ENCODE results near the gene ABCA13. TPM values are rescaled to one million over a fixed set of nuclear protein-coding genes. Genes with fewer than 3 reads are reported as not detected.
A peak's percentile ranks its signal among the peaks of the same experiment; 100 is the strongest.

ABCA13 gene
- polyA plus RNA-seq, 3 donors = 0.67 to 0.94 (median 0.68) TPM

DNA sequence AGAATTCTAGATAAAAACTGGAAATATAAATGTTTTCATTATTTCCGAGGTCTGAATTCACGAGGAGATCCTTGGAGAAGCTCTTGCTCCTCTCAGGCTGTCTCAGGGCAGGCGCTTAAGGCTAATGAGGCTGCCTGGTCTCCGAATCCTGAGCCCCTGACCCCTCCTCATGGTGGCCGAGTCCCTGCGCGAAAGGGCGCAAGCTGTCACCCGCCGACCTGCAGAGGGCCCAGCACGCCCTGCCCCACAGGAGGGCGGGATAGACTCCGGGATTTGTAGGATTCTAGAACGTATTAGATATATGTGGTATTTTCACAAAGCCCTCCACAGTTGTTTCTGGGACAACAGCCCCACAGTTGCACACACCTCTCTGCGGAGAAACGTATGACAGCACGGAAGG lies 284.1 kb downstream of the ABCA13 start:
- DNase-seq (ENCODE audit: extremely low read depth in 1 of 11, low read depth in 9 of 11, low spot score in 4 of 11) = no peak

DNA sequence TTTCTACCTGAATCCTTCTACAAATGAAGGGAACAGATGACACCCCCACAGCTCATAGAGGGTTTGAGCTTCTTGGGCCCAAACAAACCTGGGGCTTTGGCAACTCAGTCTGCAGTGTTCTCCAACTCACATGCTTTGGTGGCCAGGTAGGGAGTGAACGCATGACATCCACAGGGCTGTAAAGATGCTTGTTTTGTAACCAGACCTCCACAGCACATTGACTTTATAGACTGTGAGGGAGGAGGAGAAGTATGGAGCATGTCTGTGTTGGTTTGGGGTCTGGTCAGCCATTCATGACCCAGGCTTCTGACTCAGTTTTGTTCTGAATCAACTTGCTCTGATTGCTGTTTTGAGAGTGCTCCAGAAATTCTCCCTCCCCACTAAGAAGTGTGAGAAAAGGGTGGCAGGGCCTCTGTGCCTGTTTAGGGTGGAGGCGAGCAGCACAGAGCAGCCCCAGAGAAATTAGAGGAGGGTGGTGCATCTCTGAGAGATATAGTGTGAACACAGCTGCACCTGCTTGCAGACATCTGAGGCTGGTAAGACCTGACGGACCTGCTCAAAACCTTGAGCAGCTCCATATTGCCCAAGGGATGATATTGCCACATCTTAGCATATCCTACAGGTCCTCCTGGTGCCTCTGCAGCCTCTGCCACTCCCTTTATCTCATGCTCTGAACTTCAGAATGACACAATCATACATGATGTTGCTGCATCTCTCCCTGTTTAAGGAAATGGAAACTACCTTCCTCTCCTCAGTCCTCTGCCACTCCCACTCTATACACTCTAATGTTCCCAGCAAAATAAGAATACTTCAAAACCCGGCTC lies 287.7 kb downstream of the ABCA13 start:
- DNase-seq (ENCODE audit: extremely low read depth in 1 of 11, low read depth in 9 of 11, low spot score in 4 of 11) = peak in 9 of 11 donors; percentile 7 to 36 (median 17)

DNA sequence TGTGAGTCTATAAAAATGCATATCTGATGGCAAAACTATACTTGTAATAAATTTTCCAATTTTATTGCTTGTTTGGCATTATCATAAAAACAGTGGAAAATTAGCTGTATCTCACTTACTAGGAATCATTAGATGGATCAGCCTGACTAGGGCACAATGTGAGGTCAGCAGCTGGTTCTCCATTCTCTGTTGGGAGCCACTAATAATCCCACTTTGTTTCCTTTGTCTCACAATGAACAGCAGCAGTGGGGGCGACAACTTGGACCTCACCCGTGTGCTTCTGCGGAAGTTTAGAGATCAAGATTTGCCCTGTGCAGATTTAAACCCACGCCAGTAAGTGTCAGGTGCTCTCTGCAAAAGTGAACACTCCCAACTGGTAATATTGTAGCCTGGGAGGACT lies 295.5 kb downstream of the ABCA13 start:
- DNase-seq (ENCODE audit: extremely low read depth in 1 of 11, low read depth in 9 of 11, low spot score in 4 of 11) = no peak

DNA sequence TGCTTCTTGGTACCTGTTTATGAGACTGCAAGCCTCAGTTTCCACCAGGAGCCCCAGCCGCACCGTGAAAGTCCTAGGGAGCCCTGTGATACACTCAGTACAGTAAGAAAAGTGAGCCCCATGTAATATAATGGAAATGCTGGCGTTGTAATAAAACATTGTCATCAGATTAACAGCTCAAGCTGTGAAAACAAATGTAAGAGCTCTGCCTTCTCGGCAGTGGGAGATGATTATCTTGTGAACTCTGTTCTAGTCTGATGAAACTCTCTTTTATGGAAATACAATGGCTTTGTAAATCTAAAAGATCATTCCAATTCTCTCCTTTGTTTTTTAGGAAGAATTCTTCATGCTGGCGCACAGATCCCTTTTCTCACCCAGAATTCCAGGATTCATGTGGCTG lies 299.9 kb downstream of the ABCA13 start:
- DNase-seq (ENCODE audit: extremely low read depth in 1 of 11, low read depth in 9 of 11, low spot score in 4 of 11) = no peak

DNA sequence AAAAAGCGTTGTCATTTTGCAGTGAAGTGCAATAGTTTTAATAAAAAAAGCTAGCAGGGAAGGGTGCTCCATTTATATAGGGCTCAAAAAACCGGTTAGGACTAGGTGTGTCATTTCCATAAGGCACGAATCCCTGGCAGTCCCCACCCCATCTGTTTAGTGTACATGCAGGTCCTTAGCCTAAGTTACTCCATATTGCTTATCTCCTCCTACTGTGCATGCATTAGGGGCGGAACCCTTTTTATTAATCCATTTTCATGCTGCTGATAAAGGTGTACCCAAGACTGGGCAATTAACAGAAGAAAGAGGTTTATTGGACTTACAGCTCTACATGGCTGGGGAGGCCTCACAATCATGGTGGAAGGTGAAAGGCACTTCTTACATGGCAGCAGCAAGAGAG lies 301.4 kb downstream of the ABCA13 start:
- DNase-seq (ENCODE audit: extremely low read depth in 1 of 11, low read depth in 9 of 11, low spot score in 4 of 11) = no peak

DNA sequence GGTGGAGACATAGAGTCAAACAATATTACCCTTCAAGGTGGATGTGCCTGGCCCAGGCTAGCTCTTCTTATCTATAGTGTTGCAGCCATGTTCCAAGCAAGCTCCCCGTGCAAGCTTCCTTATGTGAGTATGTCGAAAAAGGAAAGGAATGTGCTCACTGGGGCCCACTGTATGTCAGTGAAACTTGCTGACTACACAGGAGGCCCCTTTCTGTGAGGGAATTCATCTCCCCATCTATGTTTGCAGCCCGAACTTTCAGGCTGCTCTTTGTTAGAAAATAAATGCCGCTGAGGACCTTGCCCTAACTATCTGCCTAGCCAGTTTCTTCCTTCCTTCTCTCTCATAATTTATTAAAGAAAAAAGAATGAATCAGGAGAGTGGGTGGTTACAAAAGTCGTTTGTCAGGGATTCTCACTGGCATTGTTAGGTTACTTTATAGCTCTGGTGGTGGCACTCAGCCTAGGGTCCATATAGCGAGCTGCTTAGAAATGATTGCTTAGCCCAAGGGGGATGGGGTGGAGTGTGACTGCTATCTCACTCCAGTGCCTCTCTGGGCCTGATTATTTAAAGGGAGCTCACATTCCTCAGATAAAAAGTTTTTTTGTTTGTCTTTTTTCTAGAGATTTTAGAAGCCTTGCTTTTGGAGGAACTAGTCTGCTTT lies 302.1 kb downstream of the ABCA13 start:
- no peak for DNase-seq (ENCODE audit: extremely low read depth in 1 of 11, low read depth in 9 of 11, low spot score in 4 of 11)

DNA sequence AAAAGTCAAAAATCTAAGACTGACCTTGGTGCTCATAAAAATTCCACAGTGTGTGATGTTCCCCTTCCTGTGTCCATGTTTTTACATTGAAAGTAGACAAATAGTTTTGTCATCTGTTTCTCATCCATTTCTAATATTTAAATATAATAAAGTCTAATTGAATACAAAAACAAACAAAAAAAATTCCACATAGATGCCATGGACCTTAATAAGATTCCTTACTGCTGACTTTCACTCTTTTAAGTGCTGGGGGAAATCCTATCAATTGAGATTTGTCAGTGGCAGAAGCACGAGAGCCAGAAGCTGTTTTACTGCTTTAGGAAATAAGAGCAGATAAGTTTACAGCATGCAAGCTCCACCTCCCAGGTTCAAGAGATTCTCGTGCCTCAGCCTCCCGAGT lies 310.0 kb downstream of the ABCA13 start:
- no peak for DNase-seq (ENCODE audit: extremely low read depth in 1 of 11, low read depth in 9 of 11, low spot score in 4 of 11)

DNA sequence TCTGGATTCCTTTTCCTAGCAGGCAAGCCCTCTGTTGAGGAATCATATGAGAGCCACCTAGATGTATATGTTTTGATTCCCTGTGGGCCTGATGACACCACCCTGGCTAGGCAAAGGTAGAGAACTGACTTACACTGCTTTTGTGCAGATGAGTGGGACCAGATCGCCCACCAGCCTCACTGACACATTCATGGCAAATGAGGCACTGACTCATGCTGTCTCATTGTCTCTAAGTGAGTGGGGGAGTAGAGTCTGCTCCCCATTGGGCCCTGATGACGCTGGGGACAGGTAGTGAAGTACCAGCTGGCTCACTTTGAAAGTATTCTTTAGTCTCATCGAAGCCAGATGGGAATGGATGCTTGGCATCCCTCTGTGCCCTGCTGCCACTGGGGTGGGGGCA lies 326.3 kb downstream of the ABCA13 start:
- DNase-seq (ENCODE audit: extremely low read depth in 1 of 11, low read depth in 9 of 11, low spot score in 4 of 11) = no peak

DNA sequence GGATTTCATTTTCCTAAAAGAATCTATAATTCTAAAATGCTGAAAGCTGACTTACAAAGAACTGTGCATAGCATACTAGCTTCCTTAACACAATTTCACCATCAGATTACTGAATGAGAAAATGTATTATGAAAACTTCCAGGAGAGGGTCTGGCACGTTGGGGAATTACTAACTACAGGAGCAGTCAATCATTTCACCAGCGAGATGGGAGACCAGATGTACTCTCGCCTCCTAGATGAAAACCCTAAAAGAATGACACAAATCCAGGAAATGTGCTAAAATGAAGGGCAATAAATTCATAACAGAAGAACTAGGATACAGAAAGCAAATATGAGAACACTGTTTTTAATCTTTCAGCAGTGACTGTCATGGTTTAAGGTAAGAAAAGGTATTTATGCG lies 330.8 kb downstream of the ABCA13 start:
- no peak for DNase-seq (ENCODE audit: extremely low read depth in 1 of 11, low read depth in 9 of 11, low spot score in 4 of 11)

DNA sequence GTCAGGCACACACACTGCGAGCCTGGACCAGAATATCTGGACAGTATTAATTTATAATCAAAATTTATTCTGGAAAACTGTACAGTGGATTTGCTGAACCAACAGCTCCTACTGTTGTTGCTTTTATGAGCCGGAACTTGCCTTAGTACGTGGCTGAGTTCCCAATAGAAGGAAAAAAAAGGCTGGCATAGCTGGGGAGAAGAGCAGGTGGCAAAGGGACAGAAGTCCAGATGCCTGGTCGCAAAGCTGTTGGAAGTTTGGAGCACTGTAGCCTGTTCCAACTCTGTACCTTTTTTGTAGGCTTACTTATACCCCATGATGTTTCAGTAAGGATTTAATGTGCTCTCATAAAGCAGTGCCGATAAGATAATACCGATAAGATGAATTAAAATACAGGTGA lies 333.8 kb downstream of the ABCA13 start:
- DNase-seq (ENCODE audit: extremely low read depth in 1 of 11, low read depth in 9 of 11, low spot score in 4 of 11) = no peak

DNA sequence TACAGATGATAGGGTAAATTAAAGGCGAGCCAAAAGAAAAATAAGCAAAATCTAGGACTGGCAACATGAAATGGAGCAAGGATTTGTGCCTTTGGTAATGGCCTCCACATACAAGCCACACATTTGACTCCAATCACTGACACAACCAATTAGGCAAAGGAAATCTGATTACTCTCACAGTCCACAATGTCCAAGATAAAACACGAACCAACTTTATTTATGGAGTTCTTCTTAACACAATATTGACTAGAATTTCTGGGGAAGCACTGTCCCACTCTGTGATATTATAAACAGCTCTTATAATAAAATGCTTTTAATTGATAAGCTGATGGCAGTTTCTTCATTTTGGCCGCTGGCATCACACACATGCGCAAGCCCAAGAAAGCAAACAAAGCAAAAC lies 334.2 kb downstream of the ABCA13 start:
- DNase-seq (ENCODE audit: extremely low read depth in 1 of 11, low read depth in 9 of 11, low spot score in 4 of 11) = no peak

DNA sequence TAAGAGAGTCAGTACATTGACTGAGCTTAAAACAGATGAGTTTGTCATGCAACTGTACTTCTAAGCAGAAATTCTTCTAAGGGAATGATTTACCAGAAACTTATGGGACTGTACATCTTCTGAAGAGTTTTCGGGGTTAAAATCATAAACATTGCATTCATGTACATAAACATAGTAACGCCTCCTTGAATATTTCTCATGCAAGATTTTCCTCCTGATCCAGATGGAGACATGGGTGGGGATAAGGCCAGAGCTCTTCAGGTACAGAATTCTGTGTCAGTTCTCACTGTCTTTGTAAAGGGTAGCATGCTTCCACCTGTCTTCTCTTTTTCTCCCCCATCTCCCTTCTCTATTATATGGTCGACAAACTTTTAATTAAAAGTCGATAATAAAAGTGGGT lies 335.3 kb downstream of the ABCA13 start:
- DNase-seq (ENCODE audit: extremely low read depth in 1 of 11, low read depth in 9 of 11, low spot score in 4 of 11) = no peak

DNA sequence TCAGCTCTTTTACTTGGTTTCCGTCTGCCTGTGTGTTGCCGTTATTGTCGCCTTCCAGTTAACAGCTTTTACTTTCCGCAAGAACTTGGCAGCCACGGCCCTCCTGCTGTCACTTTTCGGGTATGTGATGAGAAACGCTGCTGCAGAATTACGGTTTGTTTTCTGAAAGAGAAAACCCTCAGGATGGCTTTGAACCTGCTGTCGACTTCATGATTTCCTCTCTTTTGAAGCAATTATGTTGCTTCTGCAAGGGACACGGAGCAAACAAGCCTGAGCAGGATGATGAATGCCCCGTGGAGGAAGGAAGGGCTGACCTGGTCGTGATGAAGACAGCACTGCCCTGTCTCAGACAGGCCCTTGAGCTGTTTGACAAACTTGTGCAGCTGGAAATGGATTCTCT lies 339.8 kb downstream of the ABCA13 start:
- peak in 8 of 11 donors; percentile 0 to 18 (median 6) for DNase-seq (ENCODE audit: extremely low read depth in 1 of 11, low read depth in 9 of 11, low spot score in 4 of 11)

DNA sequence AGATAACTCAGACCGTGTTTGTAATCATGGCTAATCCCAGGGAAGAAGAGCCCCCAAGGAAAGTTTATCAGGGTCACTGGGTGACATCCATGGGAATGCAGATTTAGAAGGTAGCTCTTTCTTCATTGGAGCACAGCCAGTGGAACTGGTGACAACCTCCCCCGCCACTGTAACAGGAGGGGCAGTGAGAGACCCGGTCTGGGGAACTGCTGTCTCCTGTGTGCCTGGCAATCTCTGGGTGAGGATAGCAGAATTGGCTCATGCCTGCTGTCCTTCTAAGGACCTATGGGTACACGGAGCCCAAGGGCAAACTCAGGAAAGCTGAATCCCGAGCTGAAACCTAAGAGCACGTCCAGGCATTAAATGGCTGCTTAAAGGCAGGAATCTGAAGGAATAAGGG lies 341.6 kb downstream of the ABCA13 start:
- no peak for DNase-seq (ENCODE audit: extremely low read depth in 1 of 11, low read depth in 9 of 11, low spot score in 4 of 11)

DNA sequence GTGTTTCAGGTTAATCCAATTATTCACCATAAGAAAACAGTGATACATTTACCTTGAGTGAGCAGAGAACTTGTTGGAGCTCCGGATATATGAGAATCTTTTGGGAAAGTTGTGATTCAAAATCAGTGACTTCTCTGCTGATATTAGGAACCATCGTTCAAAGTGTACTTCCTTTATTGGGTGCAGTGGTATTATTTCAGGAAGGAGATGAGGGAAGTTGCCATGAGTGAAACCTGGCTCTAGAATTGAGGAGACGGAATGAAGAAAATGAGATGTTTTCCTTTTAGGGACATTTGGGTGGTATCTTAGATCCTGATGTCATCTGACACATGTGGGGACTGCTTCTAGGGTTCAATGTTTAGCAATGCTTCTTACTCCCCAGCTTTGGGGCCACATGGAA lies 343.9 kb downstream of the ABCA13 start:
- no peak for DNase-seq (ENCODE audit: extremely low read depth in 1 of 11, low read depth in 9 of 11, low spot score in 4 of 11)

DNA sequence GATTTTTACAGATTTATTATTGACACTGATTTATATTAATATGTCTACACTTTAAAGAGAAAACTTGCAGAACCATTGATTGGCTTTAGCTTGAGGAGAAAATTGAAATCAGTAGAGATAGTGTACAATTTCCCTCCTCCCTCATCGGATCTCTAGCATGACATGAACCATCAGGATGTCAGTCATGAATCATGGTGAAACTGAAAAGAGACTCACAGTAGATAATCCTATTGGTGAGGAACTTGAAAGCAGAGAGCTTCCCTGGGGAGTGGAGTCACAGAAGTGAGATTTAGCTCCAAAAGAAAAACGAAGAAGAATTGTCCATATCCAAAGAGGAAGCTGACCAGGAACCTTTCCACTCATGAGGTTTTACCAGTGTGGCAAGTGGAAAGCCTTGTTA lies 346.8 kb downstream of the ABCA13 start:
- no peak for DNase-seq (ENCODE audit: extremely low read depth in 1 of 11, low read depth in 9 of 11, low spot score in 4 of 11)

DNA sequence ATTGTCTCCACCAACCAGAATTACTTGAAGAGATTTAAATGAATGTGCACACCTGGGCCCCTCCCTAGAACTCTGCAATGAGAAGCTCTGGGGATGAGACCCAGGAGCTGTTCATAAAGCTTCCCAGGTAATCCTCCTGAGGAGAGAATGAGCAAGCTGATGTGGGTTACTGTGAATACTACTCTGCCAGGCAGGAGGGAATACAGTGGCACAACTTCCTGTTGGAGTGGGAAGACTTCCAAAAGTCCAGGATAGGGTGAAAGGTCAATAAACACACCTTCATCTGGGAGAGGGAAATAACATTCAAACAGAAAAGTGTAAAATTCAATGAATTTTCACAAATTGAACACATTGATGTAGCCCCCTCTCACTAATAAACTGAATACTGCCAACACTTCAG lies 351.4 kb downstream of the ABCA13 start:
- no peak for DNase-seq (ENCODE audit: extremely low read depth in 1 of 11, low read depth in 9 of 11, low spot score in 4 of 11)

DNA sequence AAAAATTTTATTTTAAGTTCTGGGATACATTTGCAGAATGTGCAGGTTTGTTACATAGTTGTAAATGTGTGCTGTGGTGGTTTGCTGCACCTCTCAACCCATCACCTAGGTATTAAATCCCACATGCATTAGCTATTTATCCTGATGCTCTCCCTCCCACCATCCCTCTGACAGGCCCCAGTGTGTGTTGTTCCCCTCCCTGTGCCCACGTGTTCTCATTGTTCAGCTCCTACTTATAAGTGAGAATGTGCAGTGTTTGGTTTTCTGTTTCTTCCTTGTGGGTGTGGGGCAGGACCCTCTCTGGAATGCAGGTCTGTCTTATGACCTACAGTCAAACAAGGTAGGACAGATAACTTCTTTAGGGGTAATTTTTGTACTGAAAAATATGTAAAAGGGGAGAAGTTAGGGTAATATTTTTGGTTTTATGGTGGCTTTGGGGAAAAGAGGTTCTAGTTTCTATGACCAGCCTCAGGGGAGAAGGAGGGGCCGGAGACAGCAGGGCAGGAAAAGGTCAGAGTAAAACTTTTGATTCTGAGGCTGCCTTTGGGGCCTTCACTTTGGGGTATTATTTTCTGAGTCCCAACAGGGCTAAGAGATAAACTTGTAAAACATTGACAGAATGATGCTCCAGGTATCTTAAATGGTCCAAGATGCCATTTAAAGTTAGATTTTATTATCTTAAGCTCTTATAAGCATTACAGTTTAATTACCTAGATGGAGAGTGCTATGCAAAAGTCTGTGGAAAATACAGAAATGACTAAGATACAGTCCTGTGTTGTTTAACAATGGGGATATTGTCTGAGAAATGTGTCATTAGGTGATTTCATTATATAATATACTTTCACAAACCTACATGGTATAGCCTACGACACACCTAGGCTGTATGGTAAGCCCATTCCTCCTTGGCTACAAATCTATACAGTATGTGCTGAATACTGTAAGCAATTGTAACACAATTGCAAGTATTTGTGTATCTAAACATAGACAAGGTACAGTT lies 354.8 kb downstream of the ABCA13 start:
- no peak for DNase-seq (ENCODE audit: extremely low read depth in 1 of 11, low read depth in 9 of 11, low spot score in 4 of 11)

DNA sequence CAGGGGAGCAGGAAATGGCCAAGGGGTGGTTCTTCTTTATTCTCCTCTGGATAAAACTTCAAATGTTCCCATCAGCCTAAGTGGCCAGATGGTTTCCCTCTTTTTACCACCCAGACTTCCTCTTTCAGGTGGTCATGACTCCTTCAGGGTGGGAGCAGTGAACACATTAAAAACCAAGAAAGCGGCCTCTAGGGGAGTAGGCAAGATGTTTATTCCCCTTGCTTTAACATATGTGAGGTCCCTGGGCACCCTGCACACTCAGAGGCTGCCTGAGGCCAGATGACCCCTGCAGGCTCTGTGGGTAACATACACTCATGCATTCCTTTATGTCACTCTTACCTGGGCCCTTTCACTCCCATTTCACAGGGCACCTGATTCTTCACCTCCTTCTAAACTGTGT lies 357.4 kb downstream of the ABCA13 start:
- no peak for DNase-seq (ENCODE audit: extremely low read depth in 1 of 11, low read depth in 9 of 11, low spot score in 4 of 11)

DNA sequence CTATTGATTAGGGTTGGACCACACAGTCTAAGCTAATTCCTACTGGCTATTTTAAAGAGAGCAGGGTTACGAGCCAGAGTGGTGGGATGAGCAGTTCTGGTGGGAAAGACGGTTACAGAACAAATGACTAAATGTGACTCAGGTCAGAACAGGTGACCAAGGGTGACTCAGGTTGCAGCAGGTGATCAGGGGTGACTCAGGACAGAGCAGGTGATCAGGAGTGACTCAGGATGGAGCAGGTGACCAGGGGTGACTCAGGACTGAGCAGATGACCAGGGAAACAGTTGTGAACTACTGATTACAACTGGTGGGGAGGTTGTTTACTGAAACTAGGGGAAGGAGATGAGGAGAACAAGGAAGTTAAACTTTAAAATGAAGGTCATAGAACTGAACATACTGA lies 366.3 kb downstream of the ABCA13 start:
- no peak for DNase-seq (ENCODE audit: extremely low read depth in 1 of 11, low read depth in 9 of 11, low spot score in 4 of 11)

All from renal cortex interstitium (tissue), 11 donors.